Lower leg skin (tissue), 4 donors: ENCODE data around the gene ULBP3. TPM values are rescaled to one million over a fixed set of nuclear protein-coding genes. Genes with fewer than 3 reads are reported as not detected.

ENCODE experiments used
- DNase-seq, 2 donors: peaks; one replicate each; pipeline ENCODE4 v3.0.0-alpha.2; 2019; ENCODE audit warnings: low spot score in 2 of 2
- H3K4me3 ChIP-seq: fragments of 200-600 bp; sonication (generic); 2 replicates; pipeline ENCODE4 v1.5.1; 2017; ENCODE audit warnings: mild to moderate bottlenecking, low read depth; ENCODE audit not compliant: poor library complexity, severe bottlenecking
- POLR2A ChIP-seq, 2 donors: fragments of 450-650 bp; IDR thresholded peaks; one replicate each; pipeline ENCODE4 v1.6.1; 2016 to 2017; ENCODE audit warnings: antibody characterized with exemption in 2 of 2, mild to moderate bottlenecking in 1 of 2, moderate library complexity in 1 of 2
- WGBS, 2 donors: methylation state at CpG; one replicate each; pipeline ENCODE4 v1.1.5; 2018; 5-methylcytosine and 5-hydroxymethylcytosine counted together
- intact Hi-C: fragments of 100-400 bp; cut with DNase I; formaldehyde crosslinking; loops from one replicate; pipeline ENCODE4 v1.15.0; 2023; ENCODE audit warnings: low total_unique reads
- total RNA-seq, 4 donors: library from RNA; depleted of rRNA; stranded (reverse); fragments of >200 nt; gene quantifications; one replicate each; pipeline ENCODE4 v1.1.0, GENCODE V29; 2016
- TF ChIP-seq, protein P1 (sequence below), 3 donors: fragments of 450-650 bp; IDR thresholded peaks; one replicate each; pipeline ENCODE4 v1.5.1; 2016; ENCODE audit warnings: antibody characterized with exemption in 3 of 3, mild to moderate bottlenecking in 3 of 3, moderate library complexity in 2 of 3

The ULBP3 gene
- total RNA-seq, 4 donors from 2014 or later: 1.2 to 2.4 (median 1.2) TPM; not detected in 1

DNA sequence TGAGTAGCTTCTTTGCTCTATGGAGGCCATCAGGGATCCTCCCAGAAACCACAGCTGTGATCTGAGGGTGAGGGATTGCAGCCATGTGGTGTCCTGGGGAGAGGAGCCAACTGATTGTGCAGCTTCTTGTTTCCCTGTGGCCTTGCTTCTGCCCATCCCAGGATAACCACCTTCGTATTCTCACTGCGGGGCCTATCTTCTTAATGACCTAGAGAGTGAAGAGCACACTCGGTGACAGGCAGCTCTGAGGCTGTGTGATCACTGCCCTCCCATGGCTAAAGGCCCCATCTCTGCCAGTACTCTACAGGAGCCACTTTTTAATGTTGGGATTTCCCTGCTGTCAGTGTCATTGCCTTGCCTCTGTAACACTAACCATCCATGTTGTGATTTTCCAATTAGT, 38.3 kb downstream of the ULBP3 start:
- H3K4me3 ChIP-seq: no peak overlapping the region
- WGBS, 2 donors: 91 to 93% methylated on average over 3 of the region's 3 CpGs
- DNase-seq: no peak
- TF ChIP-seq, protein P1, sequence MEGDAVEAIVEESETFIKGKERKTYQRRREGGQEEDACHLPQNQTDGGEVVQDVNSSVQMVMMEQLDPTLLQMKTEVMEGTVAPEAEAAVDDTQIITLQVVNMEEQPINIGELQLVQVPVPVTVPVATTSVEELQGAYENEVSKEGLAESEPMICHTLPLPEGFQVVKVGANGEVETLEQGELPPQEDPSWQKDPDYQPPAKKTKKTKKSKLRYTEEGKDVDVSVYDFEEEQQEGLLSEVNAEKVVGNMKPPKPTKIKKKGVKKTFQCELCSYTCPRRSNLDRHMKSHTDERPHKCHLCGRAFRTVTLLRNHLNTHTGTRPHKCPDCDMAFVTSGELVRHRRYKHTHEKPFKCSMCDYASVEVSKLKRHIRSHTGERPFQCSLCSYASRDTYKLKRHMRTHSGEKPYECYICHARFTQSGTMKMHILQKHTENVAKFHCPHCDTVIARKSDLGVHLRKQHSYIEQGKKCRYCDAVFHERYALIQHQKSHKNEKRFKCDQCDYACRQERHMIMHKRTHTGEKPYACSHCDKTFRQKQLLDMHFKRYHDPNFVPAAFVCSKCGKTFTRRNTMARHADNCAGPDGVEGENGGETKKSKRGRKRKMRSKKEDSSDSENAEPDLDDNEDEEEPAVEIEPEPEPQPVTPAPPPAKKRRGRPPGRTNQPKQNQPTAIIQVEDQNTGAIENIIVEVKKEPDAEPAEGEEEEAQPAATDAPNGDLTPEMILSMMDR (IDR thresholded peaks at IDR 0.05): no peak
- TF ChIP-seq POLR2A (IDR thresholded peaks at IDR 0.05): no peak
- intact Hi-C loops: no loop called here

DNA sequence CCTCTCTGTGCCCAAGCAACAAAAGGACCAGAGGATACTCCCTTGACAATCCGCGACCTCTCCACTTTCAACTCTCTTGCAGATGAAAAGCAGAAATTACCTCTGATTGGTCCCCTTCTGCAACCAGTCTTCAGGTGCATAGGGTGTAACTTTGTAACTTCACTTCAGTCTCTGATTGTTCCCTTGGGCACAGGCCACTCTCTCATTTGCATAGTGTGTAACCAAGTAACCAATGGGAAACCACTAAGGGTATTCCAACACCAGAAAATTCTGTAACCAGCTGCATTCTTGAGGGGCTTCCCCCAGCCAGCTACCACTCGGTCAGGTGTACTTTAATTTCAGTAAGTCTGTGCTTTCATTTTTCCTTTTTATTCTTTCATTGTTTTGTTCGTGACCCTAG, 39.2 kb downstream of the ULBP3 start:
- H3K4me3 ChIP-seq: no peak overlapping the region
- no peak for TF ChIP-seq POLR2A (IDR thresholded peaks at IDR 0.05)
- 75 to 94% methylated on average over 4 of the region's 4 CpGs for WGBS, 2 donors
- intact Hi-C loops: no loop called here
- DNase-seq: no peak

DNA sequence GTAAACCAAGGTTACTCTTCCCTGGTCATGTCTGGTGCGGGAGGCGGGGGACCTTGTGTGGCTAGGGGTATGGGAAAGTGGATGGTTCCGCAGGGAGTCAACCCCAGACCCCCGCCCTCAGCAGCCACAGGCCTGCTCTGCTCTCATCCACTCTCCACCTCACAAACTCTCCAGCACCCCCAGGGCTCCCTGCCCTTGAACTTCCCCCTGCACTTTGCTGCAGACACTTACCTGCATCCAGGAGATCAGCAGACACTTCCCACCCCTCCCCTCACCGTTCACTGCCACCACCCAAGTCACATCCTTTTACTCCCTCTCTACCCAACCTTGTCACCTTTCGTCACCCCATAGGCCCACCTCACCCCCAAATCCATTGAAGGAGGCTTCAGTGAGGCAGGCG, 39.6 kb downstream of the ULBP3 start:
- H3K4me3 ChIP-seq: no peak overlapping the region
- TF ChIP-seq, protein P1 (IDR thresholded peaks at IDR 0.05): no peak
- DNase-seq: no peak
- WGBS, 2 donors: 88 to 93% methylated on average over 7 of the region's 7 CpGs
- intact Hi-C loops: no loop called here

DNA sequence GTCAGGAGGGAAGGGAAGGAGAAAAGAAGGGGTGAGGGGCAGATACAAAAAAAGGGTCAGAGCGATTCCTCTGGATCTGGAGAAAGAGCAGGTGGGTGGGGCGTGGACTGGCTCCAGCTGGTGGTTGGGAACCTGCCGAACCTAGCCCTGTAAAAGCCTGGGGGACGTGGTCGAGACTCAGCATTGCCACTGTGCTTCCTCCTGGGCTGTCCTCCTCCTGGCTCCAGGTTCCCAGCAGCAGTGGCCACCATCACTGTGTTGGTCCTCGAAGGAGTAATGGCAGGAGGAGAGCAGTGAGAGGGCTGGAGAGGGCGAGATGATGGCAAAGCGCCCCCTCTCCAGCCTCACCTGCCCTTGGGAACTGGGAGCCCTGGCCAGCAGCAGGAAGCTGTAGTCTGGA, 40.1 kb downstream of the ULBP3 start:
- no peak for DNase-seq
- WGBS, 2 donors: 62 to 91% methylated on average over 8 of the region's 8 CpGs
- intact Hi-C loops: no loop called here

DNA sequence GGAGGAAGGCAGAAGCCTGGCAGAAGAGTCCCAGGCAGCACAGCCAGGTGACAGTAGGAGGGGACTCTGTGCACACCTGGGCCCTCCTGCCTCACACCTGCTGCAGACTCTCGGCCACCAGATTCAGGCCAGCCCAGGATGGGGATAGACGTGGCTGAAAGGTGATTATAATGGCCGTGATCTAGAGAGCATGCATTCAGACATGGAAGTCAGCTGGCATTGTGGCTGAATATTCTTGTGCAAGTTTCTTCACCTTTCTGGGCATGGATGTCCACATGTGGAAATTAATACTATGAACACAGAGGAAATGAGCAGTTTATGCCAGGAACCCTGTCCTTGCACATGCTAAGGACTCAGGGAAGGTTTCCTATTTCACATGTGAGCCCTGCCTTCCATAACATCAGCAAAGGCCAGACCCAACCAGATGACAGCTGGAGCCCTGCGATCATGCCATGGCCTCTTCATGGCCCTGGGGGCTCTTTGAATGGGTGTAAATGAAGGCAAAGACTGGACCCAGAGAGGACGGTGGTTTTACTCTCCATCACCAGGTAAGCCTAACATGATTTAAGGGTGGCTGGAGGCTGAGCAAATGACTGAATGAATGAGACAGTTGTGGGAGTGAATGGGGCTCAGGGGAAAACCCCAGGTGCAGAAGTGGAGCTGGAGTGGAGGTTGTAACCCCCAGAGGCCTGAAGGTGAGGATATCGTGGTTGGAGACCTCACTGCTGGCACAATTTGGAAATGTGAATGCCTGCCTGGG, 40.9 kb downstream of the ULBP3 start:
- 82 to 88% methylated on average over 6 of the region's 6 CpGs for WGBS, 2 donors
- H3K4me3 ChIP-seq: no peak overlapping the region
- intact Hi-C loops: no loop called here
- DNase-seq: no peak
- TF ChIP-seq, protein P1 (IDR thresholded peaks at IDR 0.05): no peak
- TF ChIP-seq POLR2A (IDR thresholded peaks at IDR 0.05): no peak

More for the DNA sequence above, 40.1 kb downstream of the ULBP3 start:
- H3K4me3 ChIP-seq: no peak overlapping the region
- TF ChIP-seq, protein P1 (IDR thresholded peaks at IDR 0.05): no peak
- no peak for TF ChIP-seq POLR2A (IDR thresholded peaks at IDR 0.05)

DNA sequence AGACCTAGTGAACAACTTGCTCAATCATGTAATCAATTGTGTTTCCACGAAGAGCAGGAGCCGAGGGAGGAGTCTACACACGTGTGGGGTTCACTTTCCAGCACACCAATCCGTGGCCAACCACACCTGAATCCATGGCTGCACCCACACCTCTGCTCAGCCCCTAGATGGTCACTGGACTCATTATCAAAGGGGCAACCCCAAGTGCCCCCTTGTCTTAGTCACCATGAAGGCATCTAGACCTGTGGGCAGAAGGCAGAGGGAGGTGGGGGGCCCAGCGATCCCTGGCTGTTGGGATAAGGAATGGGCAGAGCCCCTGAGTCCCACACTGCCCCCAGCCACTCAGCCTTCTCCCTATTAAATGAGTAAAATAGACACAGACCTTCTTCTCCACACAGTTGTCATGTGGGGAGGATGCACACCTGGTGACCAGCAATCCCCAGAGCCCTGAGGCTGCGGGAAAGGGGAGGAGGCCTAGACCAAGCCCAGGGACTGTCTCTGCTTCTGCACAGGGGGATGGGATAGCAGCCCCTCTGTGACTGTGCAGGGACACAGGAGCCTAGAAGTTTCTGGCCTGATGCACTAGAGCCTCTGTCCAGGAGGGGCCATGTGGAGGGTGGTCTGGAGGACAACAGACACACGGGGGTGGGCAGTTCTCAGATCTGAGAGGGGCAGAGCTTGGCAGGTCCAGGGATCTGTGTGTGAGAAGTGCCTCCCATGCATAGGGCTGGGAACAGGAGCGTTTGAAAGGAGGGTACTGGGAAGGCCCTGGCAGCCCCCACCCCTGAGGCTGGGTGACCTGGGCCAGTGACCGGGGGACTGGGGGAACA, 41.7 kb downstream of the ULBP3 start:
- intact Hi-C loops: no loop called here
- no peak for DNase-seq
- no peak overlapping the region for H3K4me3 ChIP-seq
- whole genome bisulfite sequencing, 2 donors: 80 to 84% methylated on average over 9 of the region's 9 CpGs
- no peak for TF ChIP-seq POLR2A (IDR thresholded peaks at IDR 0.05)
- TF ChIP-seq, protein P1 (IDR thresholded peaks at IDR 0.05): no peak
